Activated CD4-positive, alpha-beta T cell treated with anti-CD3 and anti-CD28 coated beads for 36 hours (primary cell): Measurements from ENCODE around the gene RFX3. TPM values are rescaled to one million over a fixed set of nuclear protein-coding genes. Genes with fewer than 3 reads are reported as not detected.
A peak's percentile ranks its signal among the peaks of the same experiment; 100 is the strongest.

Experiments
- ATAC-seq: fragments of 200-7000 bp; cut with Tn5 transposase; one replicate; pipeline ENCODE4 v1.10.0; 2021; ENCODE audit warnings: mild to moderate bottlenecking, moderate library complexity
- CTCF ChIA-PET: fragments of 350-600 bp; sonication (Branson Sonifier 250); formaldehyde crosslinking; loops from one replicate; lab custom pipeline; 2021; ENCODE audit warnings: antibody characterized with exemption; lab: Charles Lee
- POLR2A ChIA-PET: fragments of 350-600 bp; sonication (Branson Sonifier 250); formaldehyde crosslinking; loops from one replicate; lab custom pipeline; 2021; ENCODE audit warnings: antibody characterized with exemption, inconsistent platforms; lab: Charles Lee
- DNase-seq: peaks from one replicate; pipeline ENCODE4 v3.0.0-alpha.2; 2020
- H3K27ac Mint-ChIP-seq: one replicate; pipeline ENCODE4 v1.8.0; 2021; ENCODE audit warnings: mixed read lengths
- H3K27me3 Mint-ChIP-seq: one replicate; pipeline ENCODE4 v1.8.0; 2021; ENCODE audit warnings: mixed read lengths
- H3K36me3 Mint-ChIP-seq: one replicate; pipeline ENCODE4 v1.8.0; 2021; ENCODE audit warnings: low read depth, mixed read lengths
- H3K4me1 Mint-ChIP-seq: one replicate; pipeline ENCODE4 v1.8.0; 2021; ENCODE audit warnings: mixed read lengths
- H3K4me3 Mint-ChIP-seq: one replicate; pipeline ENCODE4 v1.8.0; 2021; ENCODE audit warnings: mild to moderate bottlenecking, moderate library complexity, mixed read lengths
- H3K9me3 Mint-ChIP-seq: one replicate; pipeline ENCODE4 v1.8.0; 2021; ENCODE audit warnings: low read depth, mixed read lengths
- intact Hi-C, 2 experiments: fragments of 100-400 bp; cut with DNase I in 1 of 2; cut with micrococcal nuclease in 1 of 2; formaldehyde crosslinking; loops; one replicate each; pipeline versions ENCODE4 v1.14.2 to v1.15.1; 2022 to 2024; cut with DNase I, micrococcal nuclease
- total RNA-seq, 2 experiments: library from RNA; stranded (reverse); gene quantifications; one replicate each; pipeline ENCODE4 v1.2.3, GENCODE V29; 2021

RFX3 gene
- total RNA-seq, 2 experiments from 2014 or later: 12.5 to 16.6 TPM

- H3K27ac Mint-ChIP-seq: peak overlapping the region; percentile 99
- CTCF ChIA-PET: interaction anchor here (0.6 to 2.0 kb wide), 10 partner anchors 19 to 817 kb away, joined by 3 to 10 read pairs (median 3); no protein-coding TSS in a partner anchor
- H3K36me3 Mint-ChIP-seq: peaks cover 28% of the 10 kb centered on the region
- peaks cover 40% of the 10 kb centered on the region for H3K4me1 Mint-ChIP-seq
- POLR2A ChIA-PET: interaction anchor here (0.6 to 2.3 kb wide), 7 partner anchors 19 to 683 kb away, joined by 3 to 21 read pairs (median 4); partner anchors contain the start of gene PUM3
- intact Hi-C loops: loop anchor here (1.0 to 5.0 kb wide), 18 partner anchors 19 to 1925 kb away; partner anchors contain the start of genes CDC37L1 (in 2 of the 2), PUM3 (in 2 of the 2), CD274 (in 1 of the 2) and PLGRKT (in 1 of the 2)
- H3K4me3 Mint-ChIP-seq: peak overlapping the region; percentile 89
- DNase-seq: peak; percentile 28
- no peak for ATAC-seq
- no peaks in the 10 kb centered on the region for H3K9me3 Mint-ChIP-seq
- H3K27me3 Mint-ChIP-seq: no peaks in the 10 kb centered on the region
Measured at GRCh38 chr9:3526997-3527940, 1.5 kb upstream of the RFX3 start.

GRCh38 chr9:3526165-3526996 is 580 bp upstream of the RFX3 start:
- peaks cover 40% of the 10 kb centered on the region for H3K4me1 Mint-ChIP-seq
- peaks cover 28% of the 10 kb centered on the region for H3K36me3 Mint-ChIP-seq
- peak; percentile 94 for DNase-seq
- H3K4me3 Mint-ChIP-seq: peak overlapping the region; percentile 89
- ATAC-seq: peak; percentile 58
- intact Hi-C loops: loop anchor here (1.0 to 5.0 kb wide), 17 partner anchors 18 to 1926 kb away; partner anchors contain the start of genes CDC37L1 (in 2 of the 2), PUM3 (in 2 of the 2), CD274 (in 1 of the 2) and PLGRKT (in 1 of the 2)
- H3K9me3 Mint-ChIP-seq: no peaks in the 10 kb centered on the region
- no peaks in the 10 kb centered on the region for H3K27me3 Mint-ChIP-seq
- ChIA-PET POLR2A (interaction anchor here (0.6 to 2.3 kb wide), 8 partner anchors 10 to 682 kb away, joined by 3 to 21 read pairs (median 4); partner anchors contain the start of gene PUM3), CTCF (interaction anchor here (0.8 to 2.0 kb wide), 8 partner anchors 19 to 818 kb away, joined by 3 to 10 read pairs (median 3); no protein-coding TSS in a partner anchor)
- peak overlapping the region; percentile 99 for H3K27ac Mint-ChIP-seq

- H3K4me1 Mint-ChIP-seq: peaks cover 39% of the 10 kb centered on the region
- H3K27me3 Mint-ChIP-seq: no peaks in the 10 kb centered on the region
- peaks cover 24% of the 10 kb centered on the region for H3K36me3 Mint-ChIP-seq
- no peak for ATAC-seq
- intact Hi-C loops: loop anchor here (1.0 to 5.0 kb wide), 14 partner anchors 52 to 1927 kb away; partner anchors contain the start of genes CDC37L1 (in 2 of the 2), CD274 (in 1 of the 2), PLGRKT (in 1 of the 2) and PUM3 (in 1 of the 2)
- no peak for DNase-seq
- H3K4me3 Mint-ChIP-seq: peak overlapping the region; percentile 89
- ChIA-PET CTCF (interaction anchor here (1.3 kb wide), 1 partner anchor 57 kb away, joined by 4 read pairs; no protein-coding TSS in a partner anchor), POLR2A (no interaction called here)
- peak overlapping the region; percentile 99 for H3K27ac Mint-ChIP-seq
- H3K9me3 Mint-ChIP-seq: no peaks in the 10 kb centered on the region
Measured at GRCh38 chr9:3525096-3525835, 535 bp downstream of the RFX3 start.

GRCh38 chr9:3521966-3522365 is 3.8 kb downstream of the RFX3 start:
- no peaks in the 10 kb centered on the region for H3K27me3 Mint-ChIP-seq
- H3K4me3 Mint-ChIP-seq: peak overlapping the region; percentile 89
- peaks cover 31% of the 10 kb centered on the region for H3K4me1 Mint-ChIP-seq
- H3K9me3 Mint-ChIP-seq: no peaks in the 10 kb centered on the region
- no peak for ATAC-seq
- ChIA-PET CTCF (interaction anchor here (0.8 to 2.2 kb wide), 3 partner anchors 14 to 684 kb away, joined by 3 to 5 read pairs (median 3); no protein-coding TSS in a partner anchor), POLR2A (no interaction called here)
- DNase-seq: no peak
- peaks cover 10% of the 10 kb centered on the region for H3K36me3 Mint-ChIP-seq
- peak overlapping the region; percentile 70 for H3K27ac Mint-ChIP-seq
- intact Hi-C loops: loop anchor here in 1 of 2 experiments (5.0 kb wide), 1 partner anchor 280 kb away; no protein-coding TSS in a partner anchor

- CTCF ChIA-PET: interaction anchor here (0.9 to 1.9 kb wide), 2 partner anchors 8 to 13 kb away, joined by 3 to 5 read pairs; no protein-coding TSS in a partner anchor
- H3K9me3 Mint-ChIP-seq: no peaks in the 10 kb centered on the region
- intact Hi-C loops: loop anchor here in 1 of 2 experiments (5.0 kb wide), 1 partner anchor 278 kb away; no protein-coding TSS in a partner anchor
Measured at GRCh38 chr9:3520564-3520963, 5.2 kb downstream of the RFX3 start.

GRCh38 chr9:3517377-3518048 is 8.3 kb downstream of the RFX3 start:
- Mint-ChIP-seq H3K4me1 (peaks cover 33% of the 10 kb centered on the region), H3K27me3 (no peaks in the 10 kb centered on the region), H3K36me3 (peaks cover 8% of the 10 kb centered on the region), H3K4me3 (no peak overlapping the region), H3K9me3 (no peaks in the 10 kb centered on the region), H3K27ac (no peak overlapping the region)
- ChIA-PET CTCF (interaction anchor here (1.4 kb wide), 1 partner anchor 49 kb away, joined by 3 read pairs; no protein-coding TSS in a partner anchor), POLR2A (interaction anchor here (0.6 kb wide), 1 partner anchor 756 kb away, joined by 3 read pairs; no protein-coding TSS in a partner anchor)
- intact Hi-C loops: no loop called here
- ATAC-seq: no peak
- DNase-seq: no peak

More at GRCh38 chr9:3520564-3520963, 5.2 kb downstream of the RFX3 start:
- Mint-ChIP-seq H3K4me1 (peaks cover 31% of the 10 kb centered on the region), H3K27ac (no peak overlapping the region), H3K36me3 (peaks cover 13% of the 10 kb centered on the region), H3K4me3 (no peak overlapping the region), H3K27me3 (no peaks in the 10 kb centered on the region)
- DNase-seq (no peak), ATAC-seq (no peak)
- POLR2A ChIA-PET: no interaction called here

GRCh38 chr9:3516667-3517330 is 9.0 kb downstream of the RFX3 start:
- Mint-ChIP-seq H3K36me3 (peaks cover 6% of the 10 kb centered on the region), H3K27me3 (no peaks in the 10 kb centered on the region), H3K4me3 (no peak overlapping the region), H3K9me3 (no peaks in the 10 kb centered on the region), H3K27ac (no peak overlapping the region), H3K4me1 (peaks cover 27% of the 10 kb centered on the region)
- no peak for DNase-seq
- intact Hi-C loops: no loop called here
- ATAC-seq: no peak
- CTCF ChIA-PET: interaction anchor here (1.4 kb wide), 1 partner anchor 49 kb away, joined by 3 read pairs; no protein-coding TSS in a partner anchor
- POLR2A ChIA-PET: interaction anchor here (1.0 kb wide), 1 partner anchor 9 kb away, joined by 3 read pairs; the partner anchor contains the start of gene RFX3

GRCh38 chr9:3515405-3515804 is 10.4 kb downstream of the RFX3 start:
- Mint-ChIP-seq H3K9me3 (no peaks in the 10 kb centered on the region), H3K4me1 (peaks cover 30% of the 10 kb centered on the region), H3K36me3 (peaks cover 8% of the 10 kb centered on the region), H3K27ac (no peak overlapping the region), H3K27me3 (no peaks in the 10 kb centered on the region), H3K4me3 (no peak overlapping the region)
- ChIA-PET CTCF (no interaction called here), POLR2A (no interaction called here)
- no peak for ATAC-seq
- no peak for DNase-seq
- intact Hi-C loops: no loop called here

GRCh38 chr9:3514786-3515185 is 11.0 kb downstream of the RFX3 start:
- no peak overlapping the region for H3K4me3 Mint-ChIP-seq
- H3K4me1 Mint-ChIP-seq: peaks cover 33% of the 10 kb centered on the region
- intact Hi-C loops: no loop called here
- no peak overlapping the region for H3K27ac Mint-ChIP-seq
- H3K36me3 Mint-ChIP-seq: peaks cover 6% of the 10 kb centered on the region
- no peaks in the 10 kb centered on the region for H3K27me3 Mint-ChIP-seq
- DNase-seq: no peak
- no peak for ATAC-seq
- ChIA-PET POLR2A (no interaction called here), CTCF (no interaction called here)
- no peaks in the 10 kb centered on the region for H3K9me3 Mint-ChIP-seq
